Activated CD8-positive, alpha-beta memory T cell treated with anti-CD3 and anti-CD28 coated beads, Interleukin-2, amount 50 U/mL, for 1 hour (primary cell): ENCODE results near the gene ATG4B.
"Not testable (repeated sequence)": the region's sequence is repeated elsewhere in the genome, so short reads cannot be mapped to it uniquely, and the experiment has no call there.

ENCODE experiments used
- DNase-seq: peaks from one replicate; pipeline ENCODE4 v3.0.0-alpha.2; 2020; ENCODE audit errors: extremely low read depth

The ATG4B gene

GRCh38 chr2:241640165-241640795 lies 2.8 kb downstream of the ATG4B start:
- DNase-seq, result no peak

GRCh38 chr2:241641631-241642030 lies 4.1 kb downstream of the ATG4B start:
- no peak for DNase-seq

GRCh38 chr2:241645056-241645914 lies 7.8 kb downstream of the ATG4B start:
- no peak for DNase-seq

GRCh38 chr2:241645915-241646645 lies 8.6 kb downstream of the ATG4B start:
- no peak for DNase-seq

GRCh38 chr2:241648453-241648852 lies 11.0 kb downstream of the ATG4B start:
- DNase-seq, result no peak

GRCh38 chr2:241649404-241649803 lies 11.9 kb downstream of the ATG4B start:
- DNase-seq, result no peak

GRCh38 chr2:241649927-241650326 lies 12.4 kb downstream of the ATG4B start:
- DNase-seq, result no peak

GRCh38 chr2:241652142-241652541 lies 14.6 kb downstream of the ATG4B start:
- DNase-seq, result no peak

GRCh38 chr2:241652722-241653121 lies 15.2 kb downstream of the ATG4B start:
- no peak for DNase-seq

GRCh38 chr2:241653210-241653750 lies 15.8 kb downstream of the ATG4B start:
- DNase-seq, result no peak

- DNase-seq, result no peak
Measured at GRCh38 chr2:241654551-241654950, 17.1 kb downstream of the ATG4B start.

GRCh38 chr2:241655516-241656189 lies 18.2 kb downstream of the ATG4B start:
- no peak for DNase-seq

- DNase-seq, result no peak
Measured at GRCh38 chr2:241656190-241656741, 18.8 kb downstream of the ATG4B start.

GRCh38 chr2:241657786-241658254 lies 20.3 kb downstream of the ATG4B start:
- no peak for DNase-seq

- DNase-seq, result no peak
Measured at GRCh38 chr2:241658296-241658695, 20.8 kb downstream of the ATG4B start.

- DNase-seq, result no peak
Measured at GRCh38 chr2:241659150-241659739, 21.8 kb downstream of the ATG4B start.

GRCh38 chr2:241660593-241661213 lies 23.2 kb downstream of the ATG4B start:
- DNase-seq, result no peak

- not testable (repeated sequence) for DNase-seq
Measured at GRCh38 chr2:241662731-241663130, 25.2 kb downstream of the ATG4B start.

- no peak for DNase-seq
Measured at GRCh38 chr2:241665731-241666440, 28.4 kb downstream of the ATG4B start.
